ENCODE data around the gene PCDH9. TPM values are rescaled to one million over a fixed set of nuclear protein-coding genes. Genes with fewer than 3 reads are reported as not detected.
A peak's percentile ranks its signal among the peaks of the same experiment; 100 is the strongest.

Gene PCDH9, protein sequence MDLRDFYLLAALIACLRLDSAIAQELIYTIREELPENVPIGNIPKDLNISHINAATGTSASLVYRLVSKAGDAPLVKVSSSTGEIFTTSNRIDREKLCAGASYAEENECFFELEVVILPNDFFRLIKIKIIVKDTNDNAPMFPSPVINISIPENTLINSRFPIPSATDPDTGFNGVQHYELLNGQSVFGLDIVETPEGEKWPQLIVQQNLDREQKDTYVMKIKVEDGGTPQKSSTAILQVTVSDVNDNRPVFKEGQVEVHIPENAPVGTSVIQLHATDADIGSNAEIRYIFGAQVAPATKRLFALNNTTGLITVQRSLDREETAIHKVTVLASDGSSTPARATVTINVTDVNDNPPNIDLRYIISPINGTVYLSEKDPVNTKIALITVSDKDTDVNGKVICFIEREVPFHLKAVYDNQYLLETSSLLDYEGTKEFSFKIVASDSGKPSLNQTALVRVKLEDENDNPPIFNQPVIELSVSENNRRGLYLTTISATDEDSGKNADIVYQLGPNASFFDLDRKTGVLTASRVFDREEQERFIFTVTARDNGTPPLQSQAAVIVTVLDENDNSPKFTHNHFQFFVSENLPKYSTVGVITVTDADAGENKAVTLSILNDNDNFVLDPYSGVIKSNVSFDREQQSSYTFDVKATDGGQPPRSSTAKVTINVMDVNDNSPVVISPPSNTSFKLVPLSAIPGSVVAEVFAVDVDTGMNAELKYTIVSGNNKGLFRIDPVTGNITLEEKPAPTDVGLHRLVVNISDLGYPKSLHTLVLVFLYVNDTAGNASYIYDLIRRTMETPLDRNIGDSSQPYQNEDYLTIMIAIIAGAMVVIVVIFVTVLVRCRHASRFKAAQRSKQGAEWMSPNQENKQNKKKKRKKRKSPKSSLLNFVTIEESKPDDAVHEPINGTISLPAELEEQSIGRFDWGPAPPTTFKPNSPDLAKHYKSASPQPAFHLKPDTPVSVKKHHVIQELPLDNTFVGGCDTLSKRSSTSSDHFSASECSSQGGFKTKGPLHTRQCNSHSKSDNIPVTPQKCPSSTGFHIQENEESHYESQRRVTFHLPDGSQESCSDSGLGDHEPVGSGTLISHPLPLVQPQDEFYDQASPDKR (N-terminal part only)
- total RNA-seq (2012; rRNA removed) (7.8 and 10.2 TPM in 2 replicates), polyA plus RNA-seq (2012; rRNA removed) (2.2 and 2.4 TPM in 2 replicates), Bru-seq, nascent RNA (percentile 38 among the genes with signal in this experiment), BruChase-seq, experiment 1, labeled RNA remaining after a 6-hour chase (percentile 45 among the genes with signal in this experiment), BruChase-seq, experiment 2, labeled RNA remaining after a 2-hour chase (percentile 52 among the genes with signal in this experiment)
- 0.55 and 0.90 TPM in 2 replicates for polyA plus RNA-seq (2012; cell fraction: cytosol; rRNA removed)
- polyA plus RNA-seq (2012; cell fraction: nucleus; rRNA removed; ENCODE audit: low replicate concordance): 0.29 and 1.2 TPM in 2 replicates
- long read RNA-seq, full-length matches to known transcripts: 14 of 27 reads
- long read RNA-seq, partial matches to known transcripts: 0 of 27 reads
- long read RNA-seq, other reads (novel, unspliced or antisense): 13 of 27 reads

DNA sequence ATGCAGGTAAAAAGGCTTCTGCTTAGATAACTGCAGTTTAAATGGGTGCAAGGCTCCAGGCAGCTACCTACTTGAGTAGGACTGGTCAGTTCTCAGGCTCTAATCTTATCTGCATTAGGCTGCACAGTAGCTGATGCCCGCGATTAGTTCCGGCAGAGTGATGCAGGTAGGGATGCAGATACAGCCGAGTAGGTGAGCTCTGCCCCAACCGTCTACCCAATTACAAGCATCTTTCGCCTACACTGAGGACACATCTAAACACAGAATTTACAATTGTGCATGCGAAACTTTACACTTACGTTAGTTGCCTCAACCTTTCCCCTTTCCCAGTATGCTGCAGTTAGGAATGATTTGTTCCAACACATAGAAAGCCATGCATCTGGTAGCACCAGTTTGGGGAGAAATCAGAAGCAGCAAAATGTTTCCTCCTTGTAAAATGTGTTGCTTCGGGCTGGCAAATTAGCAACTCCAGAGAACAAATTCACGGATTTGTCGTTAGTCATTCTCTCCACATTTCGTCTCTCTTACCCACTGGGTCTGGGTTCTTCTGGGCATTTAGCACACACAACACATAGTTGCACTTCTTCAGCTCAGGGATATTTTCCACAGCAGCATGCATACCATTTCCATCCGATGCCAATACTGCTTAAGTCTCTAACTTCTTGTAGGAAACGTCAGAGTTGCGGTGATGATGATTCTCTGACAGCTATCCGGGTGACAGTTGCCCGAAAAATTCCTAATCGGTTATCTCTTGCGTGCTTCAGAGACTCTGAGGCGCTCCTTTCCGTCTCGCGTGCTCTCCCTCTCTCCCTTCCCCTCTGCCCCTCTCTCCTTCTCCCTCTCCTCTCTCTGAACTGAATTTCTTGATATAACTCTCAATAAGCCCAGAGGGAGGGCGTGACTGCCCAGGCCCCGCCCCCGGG is at the start of gene PCDH9:
Gene PCDH9, minus strand, starts transcription at position 856 of the 923 bp plus-strand sequence. CDS start 1,896 bp downstream, outside the sequence.
- in situ Hi-C loops (cut with MboI; ENCODE audit: low sequenced_read_pairs) (loop anchor here (5.0 to 10.0 kb wide), 3 partner anchors 535 to 1572 kb away; no protein-coding TSS in a partner anchor), intact Hi-C loops (cut with micrococcal nuclease) (loop anchor here (1.0 to 10.0 kb wide), 3 partner anchors 187 to 825 kb away; no protein-coding TSS in a partner anchor)
- ATAC-seq (ENCODE audit: low read depth): peak; percentile 9

More for the DNA sequence above, at the start of gene PCDH9:
- H3K9ac ChIP-seq (ENCODE audit: low read depth, low read length): peak within 1 kb of the TSS; percentile 70
- H3K14ac ChIP-seq (replicated peaks; ENCODE audit: low read depth, low read length): peak within 1 kb of the TSS; percentile 93
- peak within 1 kb of the TSS; percentile 84 for H2AK9ac ChIP-seq (replicated peaks; ENCODE audit: low read depth, low read length, poor library complexity)
- peak within 1 kb of the TSS; percentile 59 for H3K27ac ChIP-seq (ENCODE audit: insufficient read depth, low read length)
- H3K4me2 ChIP-seq (ENCODE audit: low read depth, low read length): peak within 1 kb of the TSS; percentile 94
- H3K23ac ChIP-seq (ENCODE audit: low read depth, low read length): peak within 1 kb of the TSS; percentile 96
- H3K4ac ChIP-seq (ENCODE audit: low read depth, low read length): peak within 1 kb of the TSS; percentile 93
- no peaks in the 10 kb centered on the region for H4K20me1 ChIP-seq (ENCODE audit: insufficient read depth, low read length)
- BruUV-seq (replicated peaks): no TSS peak
- H4K5ac ChIP-seq (ENCODE audit: low read depth, low read length): peak within 1 kb of the TSS; percentile 16; the same call in 1 of the 2 replicates
- peak within 1 kb of the TSS; percentile 76 for H3K4me3 ChIP-seq (ENCODE audit: insufficient read depth, low read depth, low read length)
- dilution Hi-C loops (cut with HindIII; ENCODE audit: low sequenced_read_pairs, unreplicated experiment): no loop called here
- peak within 1 kb of the TSS; percentile 79 for H2BK120ac ChIP-seq (ENCODE audit: low read depth, low read length)
- H3K27me3 ChIP-seq (ENCODE audit: control insufficient read depth, insufficient read depth, low read length): no peaks in the 10 kb centered on the region
- peak within 1 kb of the TSS; percentile 77 for H4K91ac ChIP-seq (ENCODE audit: insufficient read depth, low read depth, low read length)
- no peaks in the 10 kb centered on the region for H3K36me3 ChIP-seq (ENCODE audit: control insufficient read depth, insufficient read depth, low read length)
- H3K9me3 ChIP-seq (ENCODE audit: control insufficient read depth, insufficient read depth, low read length): no peaks in the 10 kb centered on the region
- POLR2A ChIA-PET (ENCODE audit: unreplicated experiment): interaction anchor here (0.6 kb wide), 1 partner anchor 177 kb away, joined by 4 read pairs; no protein-coding TSS in a partner anchor
- peak within 1 kb of the TSS; percentile 65; the same call in 1 of the 3 replicates for H2BK15ac ChIP-seq (ENCODE audit: low read depth, low read length)
- peaks cover 4 to 12% of the 10 kb centered on the region in 2 experiments; a peak in 1 of 4 replicates for H3K79me1 ChIP-seq (ENCODE audit: low read depth in 1 of 2, low read length in 2 of 2)
- H3K56ac ChIP-seq (ENCODE audit: extremely low read depth, insufficient read depth, low read length): peak within 1 kb of the TSS; percentile 91
- peak within 1 kb of the TSS; percentile 38 for H3K18ac ChIP-seq (ENCODE audit: low read depth, low read length)
- peak within 1 kb of the TSS; percentile 17; the same call in 1 of the 2 replicates for H2BK20ac ChIP-seq (ENCODE audit: low read depth, low read length)
- H4K8ac ChIP-seq (ENCODE audit: low read depth in 2 of 2, low read length in 2 of 2): peak within 1 kb of the TSS; percentile 65 to 78; a peak in 1 of 4 replicates
- CTCF ChIA-PET: interaction anchor here (0.6 kb wide), 1 partner anchor 158 kb away, joined by 3 read pairs; no protein-coding TSS in a partner anchor
- peak within 1 kb of the TSS; percentile 61 for H2BK5ac ChIP-seq (ENCODE audit: low read depth, low read length, poor library complexity, severe bottlenecking)
- peak within 1 kb of the TSS; percentile 99 for H2AFZ ChIP-seq (replicated peaks; ENCODE audit: low read length, poor library complexity)
- H3K9me1 ChIP-seq (ENCODE audit: insufficient read depth, low read length): no peaks in the 10 kb centered on the region
- DNase-seq: peak; percentile 10
- TF ChIP-seq POLR2A (IDR thresholded peaks at IDR 0.05; ENCODE audit: low read depth, low read length) (peak; percentile 93), FOS (IDR thresholded peaks at IDR 0.05; ENCODE audit: low read depth, low read length) (peak; percentile 19; the same call in 1 of the 2 replicates)
- TF ChIP-seq, protein P1, sequence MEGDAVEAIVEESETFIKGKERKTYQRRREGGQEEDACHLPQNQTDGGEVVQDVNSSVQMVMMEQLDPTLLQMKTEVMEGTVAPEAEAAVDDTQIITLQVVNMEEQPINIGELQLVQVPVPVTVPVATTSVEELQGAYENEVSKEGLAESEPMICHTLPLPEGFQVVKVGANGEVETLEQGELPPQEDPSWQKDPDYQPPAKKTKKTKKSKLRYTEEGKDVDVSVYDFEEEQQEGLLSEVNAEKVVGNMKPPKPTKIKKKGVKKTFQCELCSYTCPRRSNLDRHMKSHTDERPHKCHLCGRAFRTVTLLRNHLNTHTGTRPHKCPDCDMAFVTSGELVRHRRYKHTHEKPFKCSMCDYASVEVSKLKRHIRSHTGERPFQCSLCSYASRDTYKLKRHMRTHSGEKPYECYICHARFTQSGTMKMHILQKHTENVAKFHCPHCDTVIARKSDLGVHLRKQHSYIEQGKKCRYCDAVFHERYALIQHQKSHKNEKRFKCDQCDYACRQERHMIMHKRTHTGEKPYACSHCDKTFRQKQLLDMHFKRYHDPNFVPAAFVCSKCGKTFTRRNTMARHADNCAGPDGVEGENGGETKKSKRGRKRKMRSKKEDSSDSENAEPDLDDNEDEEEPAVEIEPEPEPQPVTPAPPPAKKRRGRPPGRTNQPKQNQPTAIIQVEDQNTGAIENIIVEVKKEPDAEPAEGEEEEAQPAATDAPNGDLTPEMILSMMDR (conservative IDR thresholded peaks at IDR 0.05; ENCODE audit: low read depth, low read length): no peak
- no peak within 1 kb of the TSS for H2AK5ac ChIP-seq (ENCODE audit: low read depth, low read length)
- no peaks in the 10 kb centered on the region; the same call in 1 of the 2 replicates for H3K4me1 ChIP-seq (ENCODE audit: control insufficient read depth, insufficient read depth, low read length)
- WGBS, 2 experiments (ENCODE audit: extremely low coverage in 2 of 2, insufficient read length in 1 of 2): 0% methylated on average over 4 of the region's 26 CpGs; no CpG with 5 or more reads in 1 of the 2 experiments

All from IMR-90 (cell line).